Caco-2 (cell line): ENCODE results near the gene TCN1. TPM values are rescaled to one million over a fixed set of nuclear protein-coding genes. Genes with fewer than 3 reads are reported as not detected.
A peak's percentile ranks its signal among the peaks of the same experiment; 100 is the strongest.
"Not testable (repeated sequence)": the region's sequence is repeated elsewhere in the genome, so short reads cannot be mapped to it uniquely, and the experiment has no call there.

Experiments
- BruUV-seq: library from RNA; stranded (reverse); fragments of 400-500 nt; replicated peaks from 2 replicates; lab custom pipeline; 2021; lab: Mats Ljungman, UMichigan
- CTCF ChIA-PET: fragments of 300-600 bp; sonication (Branson Sonifier 250); formaldehyde crosslinking; loops from one replicate; lab custom pipeline; 2022; ENCODE audit warnings: antibody characterized with exemption; lab: Charles Lee
- POLR2A ChIA-PET: fragments of 300-600 bp; sonication (Branson Sonifier 250); formaldehyde crosslinking; loops from one replicate; lab custom pipeline; 2022; ENCODE audit warnings: antibody characterized with exemption; lab: Charles Lee
- DNase-seq, 2 experiments: peaks; one replicate each; pipeline versions ENCODE4 v3.0.0 to v3.0.0-alpha.2; 2020 to 2022
- H3K27me3 ChIP-seq: replicated peaks from 2 replicates; pipeline ENCODE4 v1.6.0; 2011; ENCODE audit warnings: low read length; ENCODE audit not compliant: control insufficient read depth, insufficient read depth
- H3K36me3 ChIP-seq: 2 replicates; pipeline ENCODE4 v1.5.1; 2011; ENCODE audit warnings: low read length; ENCODE audit not compliant: control insufficient read depth, insufficient read depth
- H3K4me1 ChIP-seq: fragments of 250-450 bp; sonication (Bioruptor Pico); 2 replicates; pipeline ENCODE4 v1.5.1; 2020; ENCODE audit warnings: mild to moderate bottlenecking
- H3K4me3 ChIP-seq: 2 replicates; pipeline ENCODE4 v1.5.1; 2011; ENCODE audit warnings: low read depth, mild to moderate bottlenecking, control low read depth, low read length
- H3K9me3 ChIP-seq: fragments of 250-450 bp; sonication (Bioruptor Pico); 2 replicates; pipeline ENCODE4 v1.5.1; 2020; ENCODE audit warnings: mild to moderate bottlenecking, moderate library complexity
- H3K27ac Mint-ChIP-seq: one replicate; pipeline ENCODE4 v1.8.0; 2022; ENCODE audit warnings: mixed read lengths; ENCODE audit not compliant: unreplicated experiment
- H3K27me3 Mint-ChIP-seq: one replicate; pipeline ENCODE4 v1.8.0; 2022; ENCODE audit warnings: mixed read lengths; ENCODE audit not compliant: insufficient read depth, unreplicated experiment
- H3K36me3 Mint-ChIP-seq: one replicate; pipeline ENCODE4 v1.8.0; 2022; ENCODE audit warnings: mild to moderate bottlenecking, mixed read lengths; ENCODE audit not compliant: insufficient read depth, unreplicated experiment
- H3K4me1 Mint-ChIP-seq: one replicate; pipeline ENCODE4 v1.8.0; 2022; ENCODE audit warnings: low read depth, mixed read lengths; ENCODE audit not compliant: unreplicated experiment
- H3K4me3 Mint-ChIP-seq: one replicate; pipeline ENCODE4 v1.8.0; 2022; ENCODE audit warnings: mild to moderate bottlenecking, moderate library complexity, mixed read lengths; ENCODE audit not compliant: unreplicated experiment
- H3K9me3 Mint-ChIP-seq: one replicate; pipeline ENCODE4 v1.8.0; 2022; ENCODE audit warnings: mixed read lengths; ENCODE audit not compliant: unreplicated experiment
- intact Hi-C: fragments of 100-400 bp; cut with micrococcal nuclease; formaldehyde crosslinking; loops from one replicate; pipeline ENCODE4 v1.10.0; 2022; ENCODE audit not compliant: unreplicated experiment
- total RNA-seq: library from RNA; stranded (reverse); gene quantifications from 2 replicates; pipeline ENCODE4 v1.2.3, GENCODE V29; 2022
- TF ChIP-seq, protein P1 (sequence below), 2 experiments: fragments of 200-600 bp in 1 of 2; IDR thresholded peaks; 1 replicate in 1 of 2; 2 replicates in 1 of 2; pipeline versions ENCODE4 v1.5.1 to v1.8.0; 2011 to 2022; ENCODE audit warnings: antibody characterized with exemption in 1 of 2, control low read depth in 1 of 2, inconsistent platforms in 1 of 2, low read depth in 1 of 2, low read length in 1 of 2, mild to moderate bottlenecking in 1 of 2, moderate library complexity in 1 of 2; ENCODE audit not compliant: insufficient read depth in 1 of 2, severe bottlenecking in 1 of 2, unreplicated experiment in 1 of 2

The TCN1 gene
- total RNA-seq, 1 experiment from 2014 or later, result not detected

DNA sequence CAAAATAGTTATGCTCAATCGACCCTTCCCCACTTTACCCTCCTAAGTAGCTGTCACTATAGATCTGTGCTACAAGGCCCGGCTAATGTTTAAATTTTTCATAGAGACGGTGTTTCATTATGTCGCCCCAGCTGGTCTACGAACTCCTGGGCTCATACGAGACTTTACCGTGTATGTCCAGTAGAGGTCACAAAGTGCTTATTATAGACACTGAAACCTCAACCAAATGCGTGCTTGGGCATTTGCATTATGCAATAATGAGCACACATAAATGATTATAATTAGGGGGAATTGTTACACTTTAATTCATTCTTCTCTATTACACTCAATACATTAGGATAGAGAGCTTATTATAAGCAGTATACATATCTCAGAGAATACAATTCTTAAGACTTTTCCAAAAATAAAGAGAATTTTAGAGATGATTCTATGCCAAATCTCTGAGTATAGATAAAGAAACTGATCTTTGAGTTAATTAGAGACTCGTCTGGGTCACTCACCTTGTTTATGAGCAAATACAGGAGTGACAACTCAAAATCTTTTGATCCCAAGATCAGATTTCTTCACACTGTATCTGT, 43.2 kb downstream of the TCN1 start:
- Mint-ChIP-seq H3K36me3 (no peaks in the 10 kb centered on the region), H3K4me1 (peaks cover 6% of the 10 kb centered on the region), H3K9me3 (peaks cover 10% of the 10 kb centered on the region), H3K27ac (no peak overlapping the region), H3K4me3 (no peak overlapping the region), H3K27me3 (no peaks in the 10 kb centered on the region)
- H3K27me3 ChIP-seq, result no peaks in the 10 kb centered on the region
- ChIA-PET POLR2A (no interaction called here), CTCF (interaction anchor here (0.6 to 1.0 kb wide), 3 partner anchors 9 to 96 kb away, joined by 3 to 17 read pairs (median 3); partner anchors contain the start of gene MRPL16)
- H3K9me3 ChIP-seq, result no peaks in the 10 kb centered on the region
- intact Hi-C loops, result loop anchor here (1.0 to 5.0 kb wide), 5 partner anchors 96 to 444 kb away; no protein-coding TSS in a partner anchor
- no TSS peak for BruUV-seq
- H3K4me3 ChIP-seq, result no peak overlapping the region
- peak; percentile 52 to 66 for DNase-seq
- H3K4me1 ChIP-seq, result no peaks in the 10 kb centered on the region
- no peaks in the 10 kb centered on the region for H3K36me3 ChIP-seq
- TF ChIP-seq, protein P1, sequence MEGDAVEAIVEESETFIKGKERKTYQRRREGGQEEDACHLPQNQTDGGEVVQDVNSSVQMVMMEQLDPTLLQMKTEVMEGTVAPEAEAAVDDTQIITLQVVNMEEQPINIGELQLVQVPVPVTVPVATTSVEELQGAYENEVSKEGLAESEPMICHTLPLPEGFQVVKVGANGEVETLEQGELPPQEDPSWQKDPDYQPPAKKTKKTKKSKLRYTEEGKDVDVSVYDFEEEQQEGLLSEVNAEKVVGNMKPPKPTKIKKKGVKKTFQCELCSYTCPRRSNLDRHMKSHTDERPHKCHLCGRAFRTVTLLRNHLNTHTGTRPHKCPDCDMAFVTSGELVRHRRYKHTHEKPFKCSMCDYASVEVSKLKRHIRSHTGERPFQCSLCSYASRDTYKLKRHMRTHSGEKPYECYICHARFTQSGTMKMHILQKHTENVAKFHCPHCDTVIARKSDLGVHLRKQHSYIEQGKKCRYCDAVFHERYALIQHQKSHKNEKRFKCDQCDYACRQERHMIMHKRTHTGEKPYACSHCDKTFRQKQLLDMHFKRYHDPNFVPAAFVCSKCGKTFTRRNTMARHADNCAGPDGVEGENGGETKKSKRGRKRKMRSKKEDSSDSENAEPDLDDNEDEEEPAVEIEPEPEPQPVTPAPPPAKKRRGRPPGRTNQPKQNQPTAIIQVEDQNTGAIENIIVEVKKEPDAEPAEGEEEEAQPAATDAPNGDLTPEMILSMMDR (IDR thresholded peaks at IDR 0.05; ENCODE audit: insufficient read depth in 1 of 2, low read depth in 1 of 2, low read length in 1 of 2, severe bottlenecking in 1 of 2, unreplicated experiment in 1 of 2), result peak; percentile 69 to 76

DNA sequence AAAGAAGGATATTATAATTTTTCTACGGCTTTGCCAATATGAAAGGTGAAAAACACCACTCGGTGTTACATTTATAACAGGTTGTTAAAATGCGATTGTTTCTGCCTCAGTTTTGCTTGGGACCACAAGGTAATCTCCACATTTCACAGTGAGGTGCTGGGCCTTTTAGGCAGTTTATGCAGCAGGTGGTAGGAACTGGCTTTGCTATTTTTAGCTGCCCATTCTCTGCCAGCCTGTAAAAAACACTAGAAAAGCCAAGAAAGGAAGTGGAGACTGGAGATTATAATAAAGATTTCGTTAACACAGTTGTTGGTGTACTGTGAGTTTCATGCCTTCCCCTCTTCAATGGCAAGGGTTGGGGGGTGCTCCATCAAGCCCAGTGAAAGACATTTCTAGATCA, 47.7 kb downstream of the TCN1 start:
- ChIA-PET CTCF (no interaction called here), POLR2A (no interaction called here)
- H3K4me3 Mint-ChIP-seq, result no peak overlapping the region
- no peaks in the 10 kb centered on the region for H3K27me3 Mint-ChIP-seq
- intact Hi-C loops, result no loop called here
- no TSS peak for BruUV-seq
- Histone ChIP-seq H3K9me3 (no peaks in the 10 kb centered on the region), H3K36me3 (no peaks in the 10 kb centered on the region), H3K27me3 (no peaks in the 10 kb centered on the region), H3K4me3 (no peak overlapping the region), H3K4me1 (peaks cover 10% of the 10 kb centered on the region)
- DNase-seq, result no peak
- H3K4me1 Mint-ChIP-seq, result peaks cover 17% of the 10 kb centered on the region
- TF ChIP-seq, protein P1 (IDR thresholded peaks at IDR 0.05; ENCODE audit: insufficient read depth in 1 of 2, low read depth in 1 of 2, low read length in 1 of 2, severe bottlenecking in 1 of 2, unreplicated experiment in 1 of 2), result no peak
- no peak overlapping the region for H3K27ac Mint-ChIP-seq
- H3K36me3 Mint-ChIP-seq, result no peaks in the 10 kb centered on the region
- no peaks in the 10 kb centered on the region for H3K9me3 Mint-ChIP-seq

DNA sequence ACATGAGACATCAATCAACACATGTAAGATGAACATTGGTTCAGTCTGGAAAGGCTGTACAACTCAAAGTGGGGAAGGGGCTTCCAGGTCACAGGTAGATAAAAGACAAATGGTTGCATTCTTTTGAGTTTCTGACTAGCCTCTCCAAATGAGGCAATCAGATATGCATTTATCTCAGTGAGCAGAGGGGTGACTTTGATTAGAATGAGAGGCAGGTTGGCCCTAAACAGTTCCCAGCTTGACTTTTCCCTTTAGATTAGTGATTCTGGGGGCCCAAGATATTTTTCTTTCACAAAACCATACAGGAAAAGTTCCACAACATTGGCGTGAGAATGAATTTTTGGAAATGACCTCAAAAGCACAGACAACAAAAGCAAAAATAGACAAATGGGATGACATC, 49.9 kb downstream of the TCN1 start:
- peaks cover 11% of the 10 kb centered on the region for H3K4me1 Mint-ChIP-seq
- H3K27ac Mint-ChIP-seq, H3K27me3 Mint-ChIP-seq, H3K4me3 ChIP-seq, POLR2A ChIA-PET, H3K27me3 ChIP-seq, CTCF ChIA-PET, H3K4me3 Mint-ChIP-seq, intact Hi-C loops, H3K36me3 ChIP-seq, H3K9me3 ChIP-seq, BruUV-seq, H3K9me3 Mint-ChIP-seq, DNase-seq: not testable (repeated sequence)
- H3K4me1 ChIP-seq, result peaks cover 11% of the 10 kb centered on the region
- peaks cover 16% of the 10 kb centered on the region for H3K36me3 Mint-ChIP-seq
